Activated CD4-positive, CD25-positive, alpha-beta regulatory T cell treated with anti-CD3 and anti-CD28 coated beads, Interleukin-2, amount 50 U/mL, for 16 hours (primary cell): ENCODE measurements around the gene DAAM2.

Source experiments
- DNase-seq: peaks from one replicate; pipeline ENCODE4 v3.0.0-alpha.2; 2020; ENCODE audit warnings: low read depth, low spot score

The DAAM2 gene

DNA sequence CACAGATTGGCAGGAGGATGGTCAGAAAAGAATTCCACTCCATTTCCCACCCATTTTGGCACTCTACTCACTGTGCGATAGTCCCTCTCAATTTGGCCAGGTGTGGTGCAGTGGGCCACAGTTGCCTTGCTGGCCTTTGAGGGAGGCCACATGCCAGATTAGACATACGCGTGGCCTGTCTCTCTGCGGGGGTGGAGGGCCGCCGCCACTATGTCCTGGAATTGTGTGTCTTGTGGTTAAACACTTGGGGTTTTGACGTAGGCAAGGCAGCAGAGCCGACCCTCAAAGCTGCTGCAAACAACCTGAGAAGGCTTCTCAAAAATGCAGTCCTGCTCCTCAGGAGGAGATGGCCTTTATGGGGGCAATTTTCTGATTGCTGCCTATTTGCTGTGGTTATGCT is 4.9 kb upstream of the DAAM2 start:
- no peak for DNase-seq

DNA sequence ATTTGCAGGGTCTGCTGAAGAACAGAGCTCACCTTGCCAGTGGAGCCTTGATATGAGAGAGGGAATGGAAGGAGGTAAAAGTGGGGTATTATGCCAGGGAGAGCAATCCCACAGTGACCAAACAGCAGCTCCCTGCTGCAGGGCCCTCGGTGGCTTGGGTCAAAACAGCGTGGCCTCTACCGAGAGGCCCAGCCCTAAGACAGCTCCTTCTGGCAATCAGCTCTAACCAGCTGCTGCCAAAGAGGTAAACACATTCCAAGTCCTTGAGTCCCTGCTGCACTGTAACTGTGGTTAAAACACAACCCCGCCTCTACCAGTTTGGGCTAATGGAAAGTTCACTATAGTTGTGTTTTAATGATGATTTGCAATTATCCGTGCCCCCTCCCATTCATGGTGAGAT is 1.4 kb upstream of the DAAM2 start:
- DNase-seq, result no peak

DNA sequence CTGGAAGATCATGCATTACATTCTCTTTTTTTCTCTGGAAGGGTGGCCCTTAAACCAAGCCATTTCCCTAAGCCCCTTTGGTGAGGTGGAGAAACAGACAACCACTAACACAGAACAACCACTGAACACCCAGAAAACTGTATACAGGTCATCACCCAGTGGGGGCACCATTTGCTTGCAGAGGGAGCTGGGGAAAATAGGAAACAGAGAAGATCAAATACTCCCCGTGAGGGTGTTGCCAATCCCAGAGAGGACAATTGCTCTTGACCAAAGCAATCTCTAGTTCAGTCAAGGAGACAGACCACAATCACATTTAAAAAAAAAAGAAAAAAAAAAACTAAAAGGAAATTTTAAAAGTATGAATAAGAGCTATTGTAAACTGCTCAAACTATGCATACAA is 865 bp upstream of the DAAM2 start:
- no peak for DNase-seq

DNA sequence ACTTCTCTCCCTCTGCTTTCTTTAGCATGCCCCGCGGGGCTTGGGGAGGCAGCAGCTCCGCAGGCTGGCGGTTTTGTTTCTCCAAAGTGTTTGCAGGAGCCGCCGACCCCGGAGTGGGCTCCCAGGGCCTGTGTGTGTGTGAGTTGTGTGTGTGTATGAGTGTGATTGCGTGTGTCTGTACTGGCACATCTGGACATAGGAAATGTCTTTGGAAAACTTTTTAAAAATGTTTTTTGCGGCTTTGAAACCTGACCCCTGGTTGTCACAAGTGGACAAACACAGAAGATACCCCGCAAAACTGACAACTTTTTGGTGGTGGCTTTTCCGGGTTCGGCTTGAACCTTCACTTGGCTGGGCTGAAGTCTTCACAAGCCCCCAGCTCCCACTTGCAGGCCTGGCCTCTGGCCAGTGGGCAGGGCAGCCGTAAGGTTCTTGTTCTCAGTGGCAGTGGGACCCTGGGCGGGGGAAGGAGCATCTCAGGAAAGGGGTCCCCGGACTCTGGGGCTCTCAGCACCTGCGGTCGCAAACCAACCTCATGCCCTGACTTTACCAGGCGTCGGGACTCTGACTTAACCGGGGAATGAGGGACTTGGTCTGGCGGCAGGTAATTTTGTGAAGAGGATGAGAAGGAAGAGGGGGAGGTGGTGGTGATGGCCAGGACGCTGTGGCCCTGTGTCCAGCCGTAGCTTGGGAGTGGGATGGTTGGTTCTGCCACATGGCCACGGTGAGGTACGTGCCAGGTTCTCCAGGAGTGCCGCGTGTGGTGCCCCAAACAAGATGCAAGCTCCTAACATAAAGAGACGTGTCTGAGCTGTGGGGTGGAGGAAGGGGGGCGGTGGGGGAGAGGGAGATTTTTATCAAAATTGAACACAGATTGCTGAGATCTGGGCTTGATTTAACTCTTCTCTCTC is 619 bp downstream of the DAAM2 start:
- DNase-seq, result no peak

DNA sequence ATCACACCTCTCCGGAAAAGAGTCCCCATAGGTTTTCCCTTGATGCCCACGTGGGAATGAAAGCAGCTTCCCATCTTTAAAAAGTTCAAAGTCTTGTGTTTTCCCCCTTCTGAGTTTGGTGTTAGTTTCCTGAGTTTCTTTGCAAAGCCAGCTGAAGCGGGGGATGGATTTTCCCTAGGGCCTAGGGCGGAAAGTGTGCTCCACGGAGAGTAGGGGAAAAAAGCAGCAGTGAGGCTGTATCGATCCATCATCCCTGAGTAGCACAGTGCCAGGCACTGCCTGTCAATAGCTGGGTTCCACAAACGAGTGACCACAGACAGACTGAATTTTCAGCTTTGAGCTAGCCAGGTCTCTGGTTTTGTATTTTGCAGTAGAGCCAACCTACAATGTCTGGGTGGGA is 1.3 kb downstream of the DAAM2 start:
- no peak for DNase-seq

DNA sequence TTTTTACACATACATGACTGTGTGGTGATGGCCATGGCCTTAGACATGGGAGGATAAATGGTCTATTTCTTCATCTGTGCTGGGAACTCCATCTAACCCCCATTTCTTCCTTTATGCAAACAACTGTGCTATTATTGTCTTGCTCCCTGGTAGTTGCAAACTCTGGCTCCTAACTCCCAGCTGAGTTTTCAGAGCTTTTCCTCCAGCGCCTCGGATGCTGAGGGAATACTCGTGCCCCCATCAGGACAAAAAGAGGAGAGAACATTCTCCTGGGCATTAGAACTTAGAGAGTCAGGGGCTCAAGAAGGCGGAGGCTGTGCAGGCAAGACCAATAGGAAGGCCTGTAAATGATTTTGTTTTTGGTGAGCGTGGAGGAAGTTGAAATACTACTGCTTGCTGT is 2.1 kb downstream of the DAAM2 start:
- DNase-seq, result no peak

DNA sequence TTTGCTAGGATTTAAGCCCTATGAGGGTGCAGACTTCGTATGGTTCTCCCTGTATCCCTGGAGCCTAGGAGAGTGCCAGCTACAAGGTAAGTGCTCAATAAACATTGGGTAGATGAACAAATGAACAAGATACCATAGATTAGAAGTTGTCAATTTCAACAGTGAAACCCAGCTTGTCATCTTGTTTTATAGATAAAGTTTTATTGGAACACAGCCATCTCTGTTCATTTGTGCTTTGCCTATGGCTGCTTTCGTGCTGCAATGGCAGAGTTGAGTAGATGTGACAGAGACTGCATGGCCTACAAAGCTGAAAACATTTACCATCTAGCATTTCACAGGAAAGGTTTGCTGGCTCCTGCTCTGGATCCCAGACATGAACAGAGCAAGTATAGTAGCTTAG is 5.6 kb downstream of the DAAM2 start:
- no peak for DNase-seq

DNA sequence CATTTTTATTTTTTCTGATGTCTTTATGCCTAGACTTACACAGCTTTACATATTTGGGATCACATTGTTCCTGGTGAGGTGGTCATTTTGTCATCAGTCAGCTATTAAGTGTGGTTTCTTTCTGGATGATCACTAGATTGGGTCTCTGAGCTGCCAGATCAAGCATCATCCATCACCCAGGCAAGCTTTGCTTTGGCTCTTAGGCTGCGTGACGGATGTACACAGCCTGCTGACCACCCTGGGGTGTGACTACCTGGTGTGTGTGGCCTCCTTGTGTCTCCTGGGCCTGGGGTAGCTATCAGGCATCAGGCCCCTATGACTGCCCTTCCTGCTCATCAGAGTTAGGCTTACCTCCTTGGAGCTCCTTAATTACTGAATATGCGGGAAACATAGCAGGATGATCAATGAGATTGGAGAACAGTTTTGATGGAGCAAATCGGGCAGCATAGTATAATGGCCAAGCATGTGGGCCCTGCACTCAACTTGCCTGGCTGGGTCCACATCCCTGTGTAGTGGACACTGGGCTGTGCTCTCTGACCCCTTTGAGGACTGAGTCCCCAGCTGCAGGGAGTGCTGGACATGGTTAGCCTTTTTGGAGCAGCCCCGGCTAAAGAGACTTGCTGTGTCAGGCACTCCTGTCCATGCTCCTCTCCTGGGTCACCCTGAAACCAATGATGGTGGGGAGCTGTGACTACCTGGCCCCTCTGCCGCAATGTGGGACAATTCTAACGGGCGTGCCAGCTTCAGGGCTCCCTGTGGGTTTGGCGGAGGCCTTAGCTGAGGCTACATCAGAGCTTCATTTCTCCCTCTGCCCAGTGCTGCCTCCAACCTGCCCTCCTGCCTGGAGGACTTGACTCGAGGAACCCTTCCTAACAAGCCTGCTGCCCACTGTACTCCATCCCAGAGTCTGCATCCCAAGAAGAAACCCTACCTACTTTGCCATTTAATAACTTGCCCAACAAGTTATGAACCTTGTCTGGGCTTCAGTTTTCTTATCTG is 8.2 kb downstream of the DAAM2 start:
- no peak for DNase-seq

DNA sequence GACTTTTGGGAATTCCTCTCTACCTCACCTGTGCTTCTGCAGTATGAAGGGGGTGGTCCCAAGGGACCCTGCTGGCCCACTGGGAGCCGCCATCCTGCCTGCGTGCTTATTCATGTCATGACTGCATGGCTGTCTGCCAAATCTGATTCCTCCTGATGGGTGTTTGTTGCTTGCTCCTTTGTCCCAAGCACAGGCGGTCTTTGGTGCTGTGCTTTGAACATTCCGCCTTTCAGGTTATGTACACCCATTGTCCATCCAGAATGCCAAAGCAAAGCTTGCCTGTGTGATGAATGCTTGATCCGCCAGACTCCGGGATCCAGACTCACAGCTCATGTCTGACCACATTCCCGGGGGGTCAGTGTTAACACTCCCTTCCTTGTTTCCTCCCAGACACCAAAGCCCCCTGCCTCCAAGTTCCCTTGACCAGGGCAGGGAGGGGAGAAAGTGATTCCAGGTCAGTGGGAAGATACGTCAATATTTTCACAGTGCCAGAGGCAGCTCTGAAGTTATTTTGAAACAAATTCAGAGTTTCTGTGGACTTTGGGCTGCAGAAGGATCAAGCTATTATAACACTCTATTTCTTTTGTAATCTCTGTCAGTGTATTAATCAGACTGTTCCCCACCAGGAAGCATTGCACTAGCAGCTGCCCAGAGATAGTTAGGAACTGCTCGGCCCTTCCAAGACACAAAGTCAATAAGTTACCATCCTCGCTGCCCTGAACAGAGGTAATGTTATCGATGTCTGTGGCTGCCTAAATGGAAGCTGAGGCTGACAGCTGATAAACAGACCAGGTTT is 9.5 kb downstream of the DAAM2 start:
- DNase-seq, result no peak

DNA sequence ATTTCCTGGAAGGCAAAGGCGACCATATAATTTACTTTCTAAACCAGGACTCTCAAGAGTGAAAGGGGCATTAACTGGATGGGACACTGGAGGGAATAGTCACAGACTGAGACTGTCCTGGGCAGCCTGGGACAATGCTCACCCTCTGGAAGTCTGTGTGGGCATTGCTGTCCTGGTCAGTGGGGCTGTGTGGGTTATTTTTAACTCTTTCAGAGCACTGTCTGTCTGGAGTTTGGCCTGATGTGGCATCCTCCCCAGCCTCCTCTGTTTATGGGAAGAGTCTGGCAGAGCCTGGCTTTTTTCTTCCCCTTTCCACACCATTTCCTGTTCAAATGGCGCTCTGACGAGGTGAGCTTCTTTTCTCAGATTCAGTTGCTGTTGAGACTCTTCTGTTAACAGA is 11.7 kb downstream of the DAAM2 start:
- DNase-seq, result no peak

DNA sequence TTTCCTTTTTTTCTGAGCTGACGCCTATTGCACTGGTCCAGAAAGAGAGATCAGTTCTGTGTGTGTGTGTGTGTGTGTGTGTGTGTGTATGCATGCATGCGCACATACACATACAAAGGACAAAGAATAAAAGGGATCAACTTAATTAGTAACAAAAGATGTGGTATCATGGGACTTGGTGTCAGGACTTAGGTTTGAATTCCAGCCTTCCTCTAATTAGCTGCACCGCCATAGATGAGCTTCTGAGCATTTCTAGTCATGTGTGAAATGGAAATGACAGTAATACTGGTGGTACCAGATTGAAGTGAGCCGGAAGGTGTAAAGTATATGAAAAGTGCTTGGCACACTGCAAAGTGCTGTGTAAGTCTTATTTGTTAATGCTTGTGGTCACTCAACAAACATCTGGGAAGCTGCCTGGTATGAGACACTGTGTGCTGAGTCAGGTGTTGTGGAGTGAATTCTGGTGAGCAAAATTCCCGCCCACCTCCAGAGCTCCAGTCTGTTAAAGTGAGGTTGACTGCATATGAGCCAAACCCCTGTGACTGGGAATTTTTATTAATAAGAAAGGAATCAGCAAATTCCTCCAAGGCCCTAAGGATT is 12.4 kb downstream of the DAAM2 start:
- no peak for DNase-seq

DNA sequence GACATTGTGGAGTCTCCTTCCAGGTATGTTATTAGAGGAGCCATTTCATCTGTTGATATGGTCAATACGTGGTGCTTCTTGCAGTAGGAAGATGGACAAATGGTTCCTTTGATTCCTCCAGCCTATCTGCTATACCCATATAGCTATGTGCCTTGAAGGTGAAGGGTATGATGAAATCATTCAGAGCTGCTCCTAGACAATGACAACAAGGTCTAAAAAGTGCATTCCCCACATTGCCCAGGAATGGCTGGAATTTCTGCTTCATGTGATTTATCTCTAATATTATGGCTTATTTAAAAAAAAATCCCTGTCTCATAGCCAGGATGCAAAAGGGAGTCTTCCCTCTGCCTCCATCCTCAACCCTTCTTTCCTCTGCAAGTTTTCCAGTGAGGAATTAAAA is 14.1 kb downstream of the DAAM2 start:
- no peak for DNase-seq

DNA sequence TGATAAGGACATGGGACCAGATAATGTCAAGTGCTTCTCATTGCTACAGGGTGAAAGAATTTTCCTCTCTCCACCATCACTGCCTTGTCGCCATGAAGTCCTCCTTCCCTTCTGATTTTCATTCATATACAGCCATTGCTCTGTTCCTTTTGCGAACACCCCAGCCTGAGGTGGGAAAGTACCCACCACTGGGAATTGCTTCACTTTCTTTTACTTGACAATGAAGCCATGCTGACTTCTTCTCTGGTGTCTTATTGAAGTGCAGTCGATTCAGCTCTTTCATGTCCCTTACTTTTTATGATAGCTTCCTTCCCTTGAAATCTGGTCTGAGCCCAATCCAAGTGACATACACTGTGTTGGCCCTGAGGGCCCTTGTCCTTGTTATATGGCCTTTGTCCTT is 16.2 kb downstream of the DAAM2 start:
- DNase-seq, result no peak

DNA sequence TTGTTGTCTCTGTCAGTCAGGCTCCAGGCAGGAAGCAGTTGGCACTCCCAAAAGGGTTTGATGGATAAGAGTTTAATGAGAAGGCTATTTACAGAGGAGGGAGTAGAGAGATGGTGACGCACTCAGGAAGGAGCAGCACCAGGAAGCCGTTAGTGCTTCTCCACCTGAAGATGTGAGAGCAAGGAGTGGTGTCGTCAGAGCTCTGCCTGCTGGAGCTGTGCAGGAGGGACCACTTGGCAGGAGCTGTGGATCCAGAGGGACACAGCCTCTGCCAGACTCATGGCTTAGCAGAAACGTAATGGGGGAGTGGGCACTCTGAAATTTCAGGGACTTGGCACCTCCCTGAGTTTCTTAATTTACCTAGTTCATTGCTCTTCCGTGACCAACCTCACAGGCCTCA is 16.8 kb downstream of the DAAM2 start:
- DNase-seq, result no peak

DNA sequence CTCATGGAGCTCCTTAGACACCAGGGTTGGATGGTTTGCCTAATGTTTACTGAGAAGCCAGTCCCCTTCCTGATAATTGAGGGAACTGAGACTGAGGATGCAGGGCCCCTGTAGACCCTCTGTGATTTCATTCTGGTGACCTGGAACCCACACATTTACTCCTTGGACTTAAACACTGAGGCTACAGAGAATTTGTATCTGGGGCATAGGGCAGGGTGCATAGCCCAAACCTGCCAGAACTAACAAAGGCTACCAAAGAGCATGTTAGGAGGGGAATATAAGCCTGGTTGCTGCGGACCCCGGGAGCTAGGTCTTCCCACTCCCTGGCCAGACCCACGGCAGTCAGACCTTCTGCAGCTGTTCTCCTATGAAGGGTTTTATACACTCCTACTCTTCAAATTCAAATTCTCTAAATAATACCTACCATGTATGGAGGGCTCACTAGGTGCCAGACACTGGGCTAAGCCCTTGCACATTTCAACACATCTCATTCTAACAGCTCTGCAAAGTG is 19.7 kb downstream of the DAAM2 start:
- no peak for DNase-seq

DNA sequence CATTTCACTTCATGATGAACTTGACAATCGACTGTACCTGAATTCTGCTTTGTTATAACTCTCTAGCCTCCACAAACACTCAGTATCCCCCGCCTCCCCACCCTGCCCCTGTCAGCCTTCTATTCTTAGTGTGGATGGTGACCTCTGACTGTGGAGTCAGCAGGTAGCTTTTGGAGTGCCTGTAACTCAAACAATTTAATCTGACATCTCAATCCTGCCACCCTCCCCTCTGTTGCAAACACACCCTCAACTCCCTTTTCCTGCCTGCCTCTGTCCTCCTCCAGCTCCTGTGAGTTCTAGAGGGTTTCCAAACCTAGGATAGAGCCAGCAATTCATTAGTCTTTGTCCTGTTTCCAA is 20.3 kb downstream of the DAAM2 start:
- DNase-seq, result no peak

DNA sequence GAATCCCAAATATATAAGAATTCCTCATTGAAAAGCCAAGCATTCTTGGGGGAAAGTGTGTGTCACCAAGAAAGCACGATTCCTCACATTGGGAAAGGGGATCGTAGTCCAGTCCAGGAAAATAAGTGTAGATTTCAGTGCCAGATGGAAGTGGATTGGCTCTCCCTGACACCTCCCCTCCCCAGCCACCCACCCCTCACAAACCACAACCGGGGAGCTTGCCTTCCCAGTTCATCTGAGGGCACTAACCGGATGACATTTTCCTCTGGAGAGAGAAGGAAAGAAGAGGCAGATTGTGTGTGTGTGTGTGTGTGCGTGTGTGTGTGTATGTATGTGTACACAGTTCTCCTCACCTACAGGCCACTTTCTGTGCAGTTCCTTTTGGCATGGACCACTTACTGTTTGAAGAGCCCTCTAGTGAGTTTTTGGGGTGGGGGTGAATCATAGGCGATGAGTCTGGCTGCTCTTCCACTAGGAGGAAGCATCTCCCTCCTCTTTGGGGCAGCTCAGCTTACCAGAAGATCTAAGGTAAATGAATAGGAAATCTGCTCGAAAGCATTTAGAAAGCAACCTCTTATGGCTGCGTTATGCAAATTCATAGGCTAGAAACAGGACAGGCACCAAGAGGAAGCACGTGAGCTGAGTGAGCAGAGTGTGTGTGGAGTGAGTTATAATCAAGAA is 20.8 kb downstream of the DAAM2 start:
- DNase-seq, result no peak

DNA sequence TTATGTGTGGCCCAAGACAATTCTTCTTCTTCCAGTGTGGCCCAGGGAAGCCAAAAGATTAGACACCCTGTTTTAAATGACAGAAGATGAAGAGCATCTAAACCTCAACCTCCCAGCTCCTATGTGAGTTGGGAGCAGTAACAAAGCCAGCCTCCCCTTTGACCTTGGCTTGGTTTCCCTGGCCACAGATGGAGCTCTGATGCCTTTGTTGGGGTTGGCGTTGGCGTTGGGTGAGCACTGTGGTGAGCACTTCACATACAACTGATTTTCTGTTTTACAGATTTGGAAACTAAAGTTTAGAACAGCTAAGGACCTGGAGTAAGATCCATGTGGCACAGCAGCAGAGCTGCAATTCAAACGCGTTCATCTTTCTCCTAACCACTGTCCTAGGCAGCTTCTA is 22.1 kb downstream of the DAAM2 start:
- no peak for DNase-seq

DNA sequence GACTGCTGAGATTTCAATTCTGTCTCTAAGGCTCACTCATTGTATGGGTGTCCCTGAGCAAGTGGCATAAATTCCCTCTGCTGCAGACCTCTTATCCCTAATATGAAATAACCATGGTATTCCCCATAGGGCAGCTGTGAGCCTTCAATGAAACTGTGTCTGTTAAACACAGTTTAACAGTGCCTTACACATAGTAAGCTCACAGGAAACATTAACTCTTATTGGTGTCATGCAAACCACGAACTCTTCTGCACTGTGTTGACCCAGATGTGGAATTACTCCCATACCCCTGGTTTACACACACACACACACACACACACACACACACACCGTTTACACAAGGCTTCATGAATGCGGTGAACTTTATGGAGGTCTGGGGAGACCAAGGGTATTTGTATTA is 23.2 kb downstream of the DAAM2 start:
- DNase-seq, result no peak

DNA sequence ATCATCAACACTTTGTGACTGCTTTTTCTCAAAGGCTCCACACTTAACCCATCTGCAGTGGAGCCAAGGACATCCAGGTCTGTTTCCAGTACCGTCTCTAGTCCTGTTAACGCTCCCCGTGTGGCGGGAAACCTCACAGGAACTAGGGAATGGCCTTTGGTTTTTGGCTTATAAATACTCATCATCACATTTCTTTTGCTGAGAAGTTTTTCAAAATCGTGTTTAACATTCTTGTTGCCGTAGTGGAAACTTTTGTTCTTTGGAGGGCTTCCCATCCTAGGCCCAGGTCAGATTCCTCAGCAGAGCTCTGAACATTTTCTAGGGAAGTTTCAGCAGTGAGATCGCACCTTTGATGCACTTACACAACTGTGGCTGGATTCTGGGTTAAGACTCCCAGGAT is 24.6 kb downstream of the DAAM2 start:
- no peak for DNase-seq

DNA sequence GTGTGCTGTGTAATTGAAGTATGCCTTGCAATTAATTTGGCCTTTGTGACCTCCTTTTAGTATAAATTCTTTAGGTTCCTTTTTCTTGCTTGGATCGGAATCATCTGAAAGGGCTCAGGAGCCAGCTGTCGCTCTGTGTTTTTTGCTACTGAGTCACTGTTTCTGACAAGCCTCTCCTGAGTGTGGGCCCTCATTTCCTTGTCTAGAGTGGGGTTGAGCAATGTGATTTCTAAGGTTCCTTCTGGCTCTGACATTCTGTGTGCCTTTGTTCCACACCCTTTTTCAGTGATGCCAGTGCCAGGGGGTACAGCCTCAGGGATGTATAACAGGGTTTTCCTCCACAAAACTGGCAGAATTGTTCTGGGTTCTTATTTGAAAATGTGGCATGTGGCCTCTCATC is 26.5 kb downstream of the DAAM2 start:
- DNase-seq, result no peak
